Measurements from ENCODE around the gene SLAMF1. TPM values are rescaled to one million over a fixed set of nuclear protein-coding genes. Genes with fewer than 3 reads are reported as not detected.

The SLAMF1 gene
- total RNA-seq, 1 donor = not detected

GRCh38 chr1:160637065-160637464 lies 9.8 kb downstream of the SLAMF1 start:
- no peak for DNase-seq (ENCODE audit: insufficient read length, low spot score, missing footprints)
- Histone ChIP-seq H3K79me2 (ENCODE audit: insufficient read depth, low read length) (no peaks in the 10 kb centered on the region), H4K20me1 (ENCODE audit: insufficient read depth, low read length) (no peaks in the 10 kb centered on the region), H3K4me3 (ENCODE audit: insufficient read depth, low read length) (no peak overlapping the region), H2AFZ (ENCODE audit: low read length) (no peak overlapping the region), H3K4me2 (ENCODE audit: insufficient read depth, low read length) (no peak overlapping the region), H3K27me3 (ENCODE audit: insufficient read depth, low read length) (no peaks in the 10 kb centered on the region), H3K4me1 (ENCODE audit: insufficient read depth, low read length) (no peaks in the 10 kb centered on the region), H3K9me3 (ENCODE audit: low read depth, low read length) (no peaks in the 10 kb centered on the region), H3K27ac (ENCODE audit: low read depth, low read length) (no peak overlapping the region), H3K36me3 (ENCODE audit: insufficient read depth, low read length) (no peaks in the 10 kb centered on the region)
- no peak for TF ChIP-seq CTCF (IDR thresholded peaks at IDR 0.05; ENCODE audit: extremely low read depth, low read depth, low read length)

- H4K20me1 ChIP-seq (ENCODE audit: insufficient read depth, low read length) = no peaks in the 10 kb centered on the region
- no peak overlapping the region for H3K27ac ChIP-seq (ENCODE audit: low read depth, low read length)
- TF ChIP-seq CTCF (IDR thresholded peaks at IDR 0.05; ENCODE audit: extremely low read depth, low read depth, low read length) = no peak
- DNase-seq (ENCODE audit: insufficient read length, low spot score, missing footprints) = no peak
- H2AFZ ChIP-seq (ENCODE audit: low read length) = no peak overlapping the region
- no peaks in the 10 kb centered on the region for H3K27me3 ChIP-seq (ENCODE audit: insufficient read depth, low read length)
- H3K79me2 ChIP-seq (ENCODE audit: insufficient read depth, low read length) = no peaks in the 10 kb centered on the region
- no peak overlapping the region for H3K4me2 ChIP-seq (ENCODE audit: insufficient read depth, low read length)
- H3K36me3 ChIP-seq (ENCODE audit: insufficient read depth, low read length) = no peaks in the 10 kb centered on the region
- no peaks in the 10 kb centered on the region for H3K4me1 ChIP-seq (ENCODE audit: insufficient read depth, low read length)
- H3K9me3 ChIP-seq (ENCODE audit: low read depth, low read length) = no peaks in the 10 kb centered on the region
- H3K4me3 ChIP-seq (ENCODE audit: insufficient read depth, low read length) = no peak overlapping the region
Observed at GRCh38 chr1:160636547-160636946, 10.3 kb downstream of the SLAMF1 start.

- H3K4me1 ChIP-seq (ENCODE audit: insufficient read depth, low read length) = no peaks in the 10 kb centered on the region
- H3K9me3 ChIP-seq (ENCODE audit: low read depth, low read length) = no peaks in the 10 kb centered on the region
- H2AFZ ChIP-seq (ENCODE audit: low read length) = no peak overlapping the region
- no peak overlapping the region for H3K4me2 ChIP-seq (ENCODE audit: insufficient read depth, low read length)
- H3K27ac ChIP-seq (ENCODE audit: low read depth, low read length) = no peak overlapping the region
- DNase-seq (ENCODE audit: insufficient read length, low spot score, missing footprints) = no peak
- no peaks in the 10 kb centered on the region for H3K36me3 ChIP-seq (ENCODE audit: insufficient read depth, low read length)
- no peaks in the 10 kb centered on the region for H4K20me1 ChIP-seq (ENCODE audit: insufficient read depth, low read length)
- no peaks in the 10 kb centered on the region for H3K79me2 ChIP-seq (ENCODE audit: insufficient read depth, low read length)
- no peak overlapping the region for H3K4me3 ChIP-seq (ENCODE audit: insufficient read depth, low read length)
- no peaks in the 10 kb centered on the region for H3K27me3 ChIP-seq (ENCODE audit: insufficient read depth, low read length)
- no peak for TF ChIP-seq CTCF (IDR thresholded peaks at IDR 0.05; ENCODE audit: extremely low read depth, low read depth, low read length)
Observed at GRCh38 chr1:160636076-160636475, 10.8 kb downstream of the SLAMF1 start.

GRCh38 chr1:160634543-160635491 lies 12.0 kb downstream of the SLAMF1 start:
- Histone ChIP-seq H3K4me2 (ENCODE audit: insufficient read depth, low read length) (no peak overlapping the region), H3K79me2 (ENCODE audit: insufficient read depth, low read length) (no peaks in the 10 kb centered on the region), H2AFZ (ENCODE audit: low read length) (no peak overlapping the region), H3K27ac (ENCODE audit: low read depth, low read length) (no peak overlapping the region), H3K27me3 (ENCODE audit: insufficient read depth, low read length) (no peaks in the 10 kb centered on the region), H3K36me3 (ENCODE audit: insufficient read depth, low read length) (no peaks in the 10 kb centered on the region), H3K9me3 (ENCODE audit: low read depth, low read length) (no peaks in the 10 kb centered on the region), H3K4me3 (ENCODE audit: insufficient read depth, low read length) (no peak overlapping the region), H3K4me1 (ENCODE audit: insufficient read depth, low read length) (no peaks in the 10 kb centered on the region), H4K20me1 (ENCODE audit: insufficient read depth, low read length) (no peaks in the 10 kb centered on the region)
- DNase-seq (ENCODE audit: insufficient read length, low spot score, missing footprints) = no peak
- no peak for TF ChIP-seq CTCF (IDR thresholded peaks at IDR 0.05; ENCODE audit: extremely low read depth, low read depth, low read length)

All from osteoblast (primary cell).